ENCODE measurements around the gene GALK1. TPM values are rescaled to one million over a fixed set of nuclear protein-coding genes. Genes with fewer than 3 reads are reported as not detected.

Gene GALK1
- total and polyA plus RNA-seq, 2 donors (not counting 1 experiment from before 2014, with no cell fraction given) = 10.2 to 62.8 TPM

DNA sequence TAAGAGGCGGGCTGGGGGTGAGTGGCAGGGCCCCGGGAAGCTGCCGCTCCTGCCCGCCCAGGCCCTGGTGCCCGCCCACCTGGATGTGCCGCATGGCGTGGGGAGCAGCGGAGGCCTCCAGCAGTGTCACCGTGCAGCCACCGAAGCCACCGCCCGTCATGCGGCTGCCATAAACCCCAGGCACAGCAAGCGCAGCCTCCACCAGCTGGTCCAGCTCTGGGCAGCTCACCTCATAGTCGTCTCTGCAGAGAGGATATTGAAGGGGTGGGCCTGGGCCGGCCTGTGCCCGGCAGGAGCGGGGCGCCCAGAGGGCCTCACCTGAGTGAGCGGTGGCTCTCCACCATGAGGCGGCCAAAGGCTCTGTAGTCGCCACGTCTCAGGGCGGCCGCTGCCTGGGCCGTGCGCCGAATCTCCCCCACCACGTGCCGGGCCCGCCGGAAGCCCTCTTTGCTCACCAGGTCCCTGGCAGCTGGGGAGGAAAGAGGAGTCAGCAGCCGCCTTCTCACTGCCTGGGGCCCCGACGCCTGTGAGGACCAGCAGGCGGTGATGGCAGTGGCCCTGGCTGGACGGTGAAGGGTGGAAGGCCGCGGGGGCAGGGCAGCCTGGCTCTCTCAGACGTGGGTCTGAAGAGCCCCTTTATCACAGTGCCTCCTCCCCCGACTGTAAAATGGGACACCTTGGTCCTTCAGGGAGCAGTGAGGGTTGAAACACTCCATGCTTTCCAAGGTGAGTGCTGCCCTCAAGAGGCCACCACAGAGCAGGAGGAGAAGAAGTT, 6.7 kb downstream of the GALK1 start:
- Histone ChIP-seq H3K27me3 (ENCODE audit: control insufficient read depth, insufficient read depth, low read length) (no peaks in the 10 kb centered on the region), H3K9ac (ENCODE audit: insufficient read depth, low read length) (no peak overlapping the region), H3K4me2 (ENCODE audit: extremely low read depth, insufficient read depth, low read length) (no peak overlapping the region), H3K4me3 (replicated peaks in 1 of 4; ENCODE audit: control extremely low read depth in 1 of 4, insufficient read depth in 1 of 4, low read depth in 3 of 4, low read length in 4 of 4) (no peak overlapping the region), H3K9me3 (ENCODE audit: control insufficient read depth, insufficient read depth, low read depth, low read length) (no peaks in the 10 kb centered on the region), H3K36me3 (ENCODE audit: control insufficient read depth, insufficient read depth, low read length) (no peaks in the 10 kb centered on the region), H3K27ac (ENCODE audit: insufficient read depth, low read length) (no peak overlapping the region), H3K4me1 (ENCODE audit: control insufficient read depth, extremely low read depth, insufficient read depth, low read length) (no peaks in the 10 kb centered on the region), H3K79me2 (ENCODE audit: control insufficient read depth, insufficient read depth, low read length) (no peaks in the 10 kb centered on the region), H4K20me1 (ENCODE audit: control insufficient read depth, extremely low read depth, insufficient read depth, low read length) (no peaks in the 10 kb centered on the region), H2AFZ (ENCODE audit: low read length) (no peak overlapping the region)
- no peak for TF ChIP-seq EZH2 (IDR thresholded peaks at IDR 0.05; ENCODE audit: low read length, missing control alignments)
- TF ChIP-seq, protein P1, sequence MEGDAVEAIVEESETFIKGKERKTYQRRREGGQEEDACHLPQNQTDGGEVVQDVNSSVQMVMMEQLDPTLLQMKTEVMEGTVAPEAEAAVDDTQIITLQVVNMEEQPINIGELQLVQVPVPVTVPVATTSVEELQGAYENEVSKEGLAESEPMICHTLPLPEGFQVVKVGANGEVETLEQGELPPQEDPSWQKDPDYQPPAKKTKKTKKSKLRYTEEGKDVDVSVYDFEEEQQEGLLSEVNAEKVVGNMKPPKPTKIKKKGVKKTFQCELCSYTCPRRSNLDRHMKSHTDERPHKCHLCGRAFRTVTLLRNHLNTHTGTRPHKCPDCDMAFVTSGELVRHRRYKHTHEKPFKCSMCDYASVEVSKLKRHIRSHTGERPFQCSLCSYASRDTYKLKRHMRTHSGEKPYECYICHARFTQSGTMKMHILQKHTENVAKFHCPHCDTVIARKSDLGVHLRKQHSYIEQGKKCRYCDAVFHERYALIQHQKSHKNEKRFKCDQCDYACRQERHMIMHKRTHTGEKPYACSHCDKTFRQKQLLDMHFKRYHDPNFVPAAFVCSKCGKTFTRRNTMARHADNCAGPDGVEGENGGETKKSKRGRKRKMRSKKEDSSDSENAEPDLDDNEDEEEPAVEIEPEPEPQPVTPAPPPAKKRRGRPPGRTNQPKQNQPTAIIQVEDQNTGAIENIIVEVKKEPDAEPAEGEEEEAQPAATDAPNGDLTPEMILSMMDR (conservative IDR thresholded peaks at IDR 0.05 in 1 of 2, IDR thresholded peaks at IDR 0.05 in 1 of 2; ENCODE audit: low read depth in 1 of 2, low read length in 2 of 2) = peak in 1 of 2 donors; percentile 14
- no peak for DNase-seq (ENCODE audit: low read depth in 2 of 2)

DNA sequence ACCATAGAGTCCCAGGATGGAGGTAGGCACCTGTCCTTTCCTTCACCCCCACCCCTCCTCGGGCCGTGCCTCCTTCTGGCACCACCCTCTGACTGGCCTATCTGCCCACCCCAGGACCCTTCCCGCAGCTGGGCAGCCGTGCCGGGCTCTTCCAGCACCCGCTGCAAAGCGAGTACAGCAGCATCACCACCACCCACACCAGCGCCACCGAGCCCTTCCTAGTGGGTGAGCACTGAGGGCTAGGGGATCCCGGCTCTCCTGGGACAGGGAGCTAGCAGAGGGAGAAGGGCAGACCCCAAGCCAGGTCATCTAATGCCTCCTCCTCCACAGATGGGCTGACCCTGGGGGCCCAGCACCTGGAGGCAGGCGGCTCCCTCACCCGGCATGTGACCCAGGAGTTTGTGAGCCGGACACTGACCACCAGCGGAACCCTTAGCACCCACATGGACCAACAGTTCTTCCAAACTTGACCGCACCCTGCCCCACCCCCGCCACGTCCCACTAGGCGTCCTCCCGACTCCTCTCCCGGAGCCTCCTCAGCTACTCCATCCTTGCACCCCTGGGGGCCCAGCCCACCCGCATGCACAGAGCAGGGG, 7.8 kb downstream of the GALK1 start:
- H3K4me2 ChIP-seq (ENCODE audit: extremely low read depth, insufficient read depth, low read length) = no peak overlapping the region
- H2AFZ ChIP-seq (ENCODE audit: low read length) = no peak overlapping the region
- DNase-seq (ENCODE audit: low read depth in 2 of 2) = no peak
- H3K27ac ChIP-seq (ENCODE audit: insufficient read depth, low read length) = no peak overlapping the region
- no peaks in the 10 kb centered on the region for H3K36me3 ChIP-seq (ENCODE audit: control insufficient read depth, insufficient read depth, low read length)
- H3K79me2 ChIP-seq (ENCODE audit: control insufficient read depth, insufficient read depth, low read length) = no peaks in the 10 kb centered on the region
- no peaks in the 10 kb centered on the region for H3K27me3 ChIP-seq (ENCODE audit: control insufficient read depth, insufficient read depth, low read length)
- no peak overlapping the region for H3K4me3 ChIP-seq (replicated peaks in 1 of 4; ENCODE audit: control extremely low read depth in 1 of 4, insufficient read depth in 1 of 4, low read depth in 3 of 4, low read length in 4 of 4)
- no peaks in the 10 kb centered on the region for H3K9me3 ChIP-seq (ENCODE audit: control insufficient read depth, insufficient read depth, low read depth, low read length)
- no peak overlapping the region for H3K9ac ChIP-seq (ENCODE audit: insufficient read depth, low read length)
- TF ChIP-seq EZH2 (IDR thresholded peaks at IDR 0.05; ENCODE audit: low read length, missing control alignments) = no peak
- TF ChIP-seq, protein P1 (conservative IDR thresholded peaks at IDR 0.05 in 1 of 2, IDR thresholded peaks at IDR 0.05 in 1 of 2; ENCODE audit: low read depth in 1 of 2, low read length in 2 of 2) = no peak
- no peaks in the 10 kb centered on the region for H3K4me1 ChIP-seq (ENCODE audit: control insufficient read depth, extremely low read depth, insufficient read depth, low read length)
- H4K20me1 ChIP-seq (ENCODE audit: control insufficient read depth, extremely low read depth, insufficient read depth, low read length) = no peaks in the 10 kb centered on the region

DNA sequence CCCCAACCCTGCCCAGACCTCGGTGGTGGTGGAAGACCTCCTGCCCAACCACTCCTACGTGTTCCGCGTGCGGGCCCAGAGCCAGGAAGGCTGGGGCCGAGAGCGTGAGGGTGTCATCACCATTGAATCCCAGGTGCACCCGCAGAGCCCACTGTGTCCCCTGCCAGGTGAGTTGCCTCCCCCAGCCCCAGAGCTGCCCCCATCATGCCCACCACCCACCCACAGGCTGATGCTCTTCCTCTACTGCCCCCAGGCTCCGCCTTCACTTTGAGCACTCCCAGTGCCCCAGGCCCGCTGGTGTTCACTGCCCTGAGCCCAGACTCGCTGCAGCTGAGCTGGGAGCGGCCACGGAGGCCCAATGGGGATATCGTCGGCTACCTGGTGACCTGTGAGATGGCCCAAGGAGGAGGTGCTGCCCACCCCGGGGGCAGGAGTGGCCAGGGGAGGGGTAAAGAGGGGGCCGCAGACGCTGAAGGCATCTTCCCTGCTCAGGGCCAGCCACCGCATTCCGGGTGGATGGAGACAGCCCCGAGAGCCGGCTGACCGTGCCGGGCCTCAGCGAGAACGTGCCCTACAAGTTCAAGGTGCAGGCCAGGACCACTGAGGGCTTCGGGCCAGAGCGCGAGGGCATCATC, 8.4 kb downstream of the GALK1 start:
- Histone ChIP-seq H3K9me3 (ENCODE audit: control insufficient read depth, insufficient read depth, low read depth, low read length) (no peaks in the 10 kb centered on the region), H2AFZ (ENCODE audit: low read length) (no peak overlapping the region), H3K9ac (ENCODE audit: insufficient read depth, low read length) (no peak overlapping the region), H3K4me1 (ENCODE audit: control insufficient read depth, extremely low read depth, insufficient read depth, low read length) (no peaks in the 10 kb centered on the region), H3K36me3 (ENCODE audit: control insufficient read depth, insufficient read depth, low read length) (no peaks in the 10 kb centered on the region), H4K20me1 (ENCODE audit: control insufficient read depth, extremely low read depth, insufficient read depth, low read length) (no peaks in the 10 kb centered on the region), H3K4me2 (ENCODE audit: extremely low read depth, insufficient read depth, low read length) (no peak overlapping the region), H3K4me3 (replicated peaks in 1 of 4; ENCODE audit: control extremely low read depth in 1 of 4, insufficient read depth in 1 of 4, low read depth in 3 of 4, low read length in 4 of 4) (no peak overlapping the region), H3K27me3 (ENCODE audit: control insufficient read depth, insufficient read depth, low read length) (no peaks in the 10 kb centered on the region), H3K27ac (ENCODE audit: insufficient read depth, low read length) (no peak overlapping the region), H3K79me2 (ENCODE audit: control insufficient read depth, insufficient read depth, low read length) (no peaks in the 10 kb centered on the region)
- DNase-seq (ENCODE audit: low read depth in 2 of 2) = no peak
- TF ChIP-seq, protein P1 (conservative IDR thresholded peaks at IDR 0.05 in 1 of 2, IDR thresholded peaks at IDR 0.05 in 1 of 2; ENCODE audit: low read depth in 1 of 2, low read length in 2 of 2) = no peak
- no peak for TF ChIP-seq EZH2 (IDR thresholded peaks at IDR 0.05; ENCODE audit: low read length, missing control alignments)
